ENCODE results near the gene PSRC1.
"Not testable (repeated sequence)": the region's sequence is repeated elsewhere in the genome, so short reads cannot be mapped to it uniquely, and the experiment has no call there.

Gene PSRC1

DNA sequence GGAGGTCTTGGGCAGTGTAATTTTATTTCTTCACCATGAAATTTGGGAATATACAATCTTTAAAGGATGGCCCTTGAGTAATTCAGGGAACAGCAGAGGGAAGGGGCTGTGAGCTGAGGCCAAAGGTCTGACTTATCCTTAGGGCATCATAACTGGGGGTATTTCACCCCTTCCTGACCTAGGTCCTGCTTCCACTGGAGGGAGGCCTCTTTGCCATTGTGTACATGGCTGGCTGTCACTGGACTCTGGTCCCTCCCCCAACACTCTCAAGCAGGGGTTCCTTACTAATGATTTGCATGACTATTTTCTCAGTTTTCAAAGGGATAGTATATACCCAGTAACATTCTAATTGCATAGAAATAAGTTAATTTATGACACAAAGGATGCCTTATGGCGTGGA, 7.2 kb upstream of the PSRC1 start:
- Histone ChIP-seq H3K36me3 (ENCODE audit: insufficient read depth, low read length) (no peaks in the 10 kb centered on the region), H3K9me2 (ENCODE audit: low read depth, low read length) (no peaks in the 10 kb centered on the region), H4K20me1 (ENCODE audit: insufficient read depth, low read length) (no peaks in the 10 kb centered on the region), H3F3A (ENCODE audit: insufficient read depth, low read length) (no peaks in the 10 kb centered on the region), H3K9me3 (ENCODE audit: low read length) (no peaks in the 10 kb centered on the region), H3K4me1 (ENCODE audit: insufficient read depth, low read length, severe bottlenecking) (no peaks in the 10 kb centered on the region), H3K9ac (ENCODE audit: low read length) (no peak overlapping the region), H3K27me3 (ENCODE audit: insufficient read depth, low read length) (no peaks in the 10 kb centered on the region), H3K27ac (ENCODE audit: low read depth, low read length, poor library complexity, severe bottlenecking) (no peak overlapping the region), H3K4me2 (ENCODE audit: low read length) (no peak overlapping the region), H2AFZ (ENCODE audit: low read length) (no peak overlapping the region), H3K4me3 (ENCODE audit: low read depth, low read length, poor library complexity, severe bottlenecking) (no peak overlapping the region), H3K79me2 (ENCODE audit: insufficient read depth, low read length) (no peaks in the 10 kb centered on the region)
- no peak for TF ChIP-seq CTCF (IDR thresholded peaks at IDR 0.05; ENCODE audit: low read length)
- TF ChIP-seq EZH2 (IDR thresholded peaks at IDR 0.05; ENCODE audit: borderline replicate concordance, low read length): no peak

DNA sequence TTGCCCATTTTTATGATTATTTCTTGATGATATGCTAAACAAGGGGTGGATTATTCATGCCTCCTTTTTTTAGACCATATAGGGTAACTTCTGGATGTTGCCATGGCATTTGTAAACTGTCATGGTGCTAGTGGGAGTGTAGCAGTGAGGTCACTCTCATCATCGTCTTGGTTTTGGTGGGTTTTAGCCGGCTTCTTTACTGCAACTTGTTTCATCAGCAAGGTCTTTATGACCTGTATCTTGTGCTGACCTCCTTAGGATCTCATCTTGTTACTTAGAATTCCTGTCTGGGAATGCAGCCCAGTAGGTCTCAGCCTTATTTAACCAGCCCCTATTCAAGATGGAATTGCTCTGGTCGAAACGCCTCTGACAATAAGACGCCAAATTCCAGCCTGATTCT, 3.8 kb upstream of the PSRC1 start:
- not testable (repeated sequence) for H3K27ac ChIP-seq (ENCODE audit: low read depth, low read length, poor library complexity, severe bottlenecking); H2AFZ ChIP-seq (ENCODE audit: low read length); H3F3A ChIP-seq (ENCODE audit: insufficient read depth, low read length); H3K27me3 ChIP-seq (ENCODE audit: insufficient read depth, low read length); H3K36me3 ChIP-seq (ENCODE audit: insufficient read depth, low read length); H3K4me2 ChIP-seq (ENCODE audit: low read length); H4K20me1 ChIP-seq (ENCODE audit: insufficient read depth, low read length); H3K9me2 ChIP-seq (ENCODE audit: low read depth, low read length); H3K9ac ChIP-seq (ENCODE audit: low read length); H3K79me2 ChIP-seq (ENCODE audit: insufficient read depth, low read length); H3K9me3 ChIP-seq (ENCODE audit: low read length); H3K4me3 ChIP-seq (ENCODE audit: low read depth, low read length, poor library complexity, severe bottlenecking)
- peaks cover 18% of the 10 kb centered on the region for H3K4me1 ChIP-seq (ENCODE audit: insufficient read depth, low read length, severe bottlenecking)

- Histone ChIP-seq H3F3A (ENCODE audit: insufficient read depth, low read length) (no peaks in the 10 kb centered on the region), H3K9me2 (ENCODE audit: low read depth, low read length) (no peaks in the 10 kb centered on the region), H3K9ac (ENCODE audit: low read length) (peak overlapping the region; percentile 70), H3K4me2 (ENCODE audit: low read length) (peak overlapping the region; percentile 75), H2AFZ (ENCODE audit: low read length) (peak overlapping the region; percentile 55; the same call in 1 of the 2 replicates), H3K4me3 (ENCODE audit: low read depth, low read length, poor library complexity, severe bottlenecking) (peak overlapping the region; percentile 80), H4K20me1 (ENCODE audit: insufficient read depth, low read length) (no peaks in the 10 kb centered on the region), H3K27me3 (ENCODE audit: insufficient read depth, low read length) (no peaks in the 10 kb centered on the region), H3K4me1 (ENCODE audit: insufficient read depth, low read length, severe bottlenecking) (peaks cover 23% of the 10 kb centered on the region), H3K36me3 (ENCODE audit: insufficient read depth, low read length) (no peaks in the 10 kb centered on the region; the same call in 1 of the 2 replicates), H3K9me3 (ENCODE audit: low read length) (no peaks in the 10 kb centered on the region), H3K27ac (ENCODE audit: low read depth, low read length, poor library complexity, severe bottlenecking) (peak overlapping the region; percentile 5), H3K79me2 (ENCODE audit: insufficient read depth, low read length) (no peaks in the 10 kb centered on the region)
- TF ChIP-seq EZH2 (IDR thresholded peaks at IDR 0.05; ENCODE audit: borderline replicate concordance, low read length) (no peak), CTCF (IDR thresholded peaks at IDR 0.05; ENCODE audit: low read length) (no peak)
Observed at GRCh38 chr1:109283748-109284600, 1.0 kb upstream of the PSRC1 start.
